Caco-2 (cell line): ENCODE data around the gene ATXN1. TPM values are rescaled to one million over a fixed set of nuclear protein-coding genes. Genes with fewer than 3 reads are reported as not detected.

ENCODE experiments used
- BruUV-seq: library from RNA; stranded (reverse); fragments of 400-500 nt; replicated peaks from 2 replicates; lab custom pipeline; 2021; lab: Mats Ljungman, UMichigan
- CTCF ChIA-PET: fragments of 300-600 bp; sonication (Branson Sonifier 250); formaldehyde crosslinking; loops from one replicate; lab custom pipeline; 2022; ENCODE audit warnings: antibody characterized with exemption; lab: Charles Lee
- POLR2A ChIA-PET: fragments of 300-600 bp; sonication (Branson Sonifier 250); formaldehyde crosslinking; loops from one replicate; lab custom pipeline; 2022; ENCODE audit warnings: antibody characterized with exemption; lab: Charles Lee
- DNase-seq, 2 experiments: peaks; one replicate each; pipeline versions ENCODE4 v3.0.0 to v3.0.0-alpha.2; 2020 to 2022
- H3K27me3 ChIP-seq: replicated peaks from 2 replicates; pipeline ENCODE4 v1.6.0; 2011; ENCODE audit warnings: low read length; ENCODE audit not compliant: control insufficient read depth, insufficient read depth
- H3K36me3 ChIP-seq: 2 replicates; pipeline ENCODE4 v1.5.1; 2011; ENCODE audit warnings: low read length; ENCODE audit not compliant: control insufficient read depth, insufficient read depth
- H3K4me1 ChIP-seq: fragments of 250-450 bp; sonication (Bioruptor Pico); 2 replicates; pipeline ENCODE4 v1.5.1; 2020; ENCODE audit warnings: mild to moderate bottlenecking
- H3K4me3 ChIP-seq: 2 replicates; pipeline ENCODE4 v1.5.1; 2011; ENCODE audit warnings: low read depth, mild to moderate bottlenecking, control low read depth, low read length
- H3K9me3 ChIP-seq: fragments of 250-450 bp; sonication (Bioruptor Pico); 2 replicates; pipeline ENCODE4 v1.5.1; 2020; ENCODE audit warnings: mild to moderate bottlenecking, moderate library complexity
- H3K27ac Mint-ChIP-seq: one replicate; pipeline ENCODE4 v1.8.0; 2022; ENCODE audit warnings: mixed read lengths; ENCODE audit not compliant: unreplicated experiment
- H3K27me3 Mint-ChIP-seq: one replicate; pipeline ENCODE4 v1.8.0; 2022; ENCODE audit warnings: mixed read lengths; ENCODE audit not compliant: insufficient read depth, unreplicated experiment
- H3K36me3 Mint-ChIP-seq: one replicate; pipeline ENCODE4 v1.8.0; 2022; ENCODE audit warnings: mild to moderate bottlenecking, mixed read lengths; ENCODE audit not compliant: insufficient read depth, unreplicated experiment
- H3K4me1 Mint-ChIP-seq: one replicate; pipeline ENCODE4 v1.8.0; 2022; ENCODE audit warnings: low read depth, mixed read lengths; ENCODE audit not compliant: unreplicated experiment
- H3K4me3 Mint-ChIP-seq: one replicate; pipeline ENCODE4 v1.8.0; 2022; ENCODE audit warnings: mild to moderate bottlenecking, moderate library complexity, mixed read lengths; ENCODE audit not compliant: unreplicated experiment
- H3K9me3 Mint-ChIP-seq: one replicate; pipeline ENCODE4 v1.8.0; 2022; ENCODE audit warnings: mixed read lengths; ENCODE audit not compliant: unreplicated experiment
- CTCF ChIP-seq, 2 experiments: fragments of 200-600 bp in 1 of 2; IDR thresholded peaks; 1 replicate in 1 of 2; 2 replicates in 1 of 2; pipeline versions ENCODE4 v1.5.1 to v1.8.0; 2011 to 2022; ENCODE audit warnings: antibody characterized with exemption in 1 of 2, control low read depth in 1 of 2, inconsistent platforms in 1 of 2, low read depth in 1 of 2, low read length in 1 of 2, mild to moderate bottlenecking in 1 of 2, moderate library complexity in 1 of 2; ENCODE audit not compliant: insufficient read depth in 1 of 2, severe bottlenecking in 1 of 2, unreplicated experiment in 1 of 2
- intact Hi-C: fragments of 100-400 bp; cut with micrococcal nuclease; formaldehyde crosslinking; loops from one replicate; pipeline ENCODE4 v1.10.0; 2022; ENCODE audit not compliant: unreplicated experiment
- total RNA-seq: library from RNA; stranded (reverse); gene quantifications from 2 replicates; pipeline ENCODE4 v1.2.3, GENCODE V29; 2022

ATXN1 gene
- total RNA-seq, 1 experiment from 2014 or later, result 14.2 TPM

- intact Hi-C loops, result no loop called here
- H3K36me3 Mint-ChIP-seq, result no peaks in the 10 kb centered on the region
- no peak for TF ChIP-seq CTCF (IDR thresholded peaks at IDR 0.05; ENCODE audit: insufficient read depth in 1 of 2, low read depth in 1 of 2, low read length in 1 of 2, severe bottlenecking in 1 of 2, unreplicated experiment in 1 of 2)
- ChIA-PET POLR2A (no interaction called here), CTCF (no interaction called here)
- no peak overlapping the region for H3K4me3 Mint-ChIP-seq
- DNase-seq, result no peak
- H3K36me3 ChIP-seq, result no peaks in the 10 kb centered on the region
- H3K27ac Mint-ChIP-seq, result no peak overlapping the region
- BruUV-seq, result no TSS peak
- no peak overlapping the region for H3K4me3 ChIP-seq
- no peaks in the 10 kb centered on the region for H3K4me1 ChIP-seq
- H3K9me3 ChIP-seq, result no peaks in the 10 kb centered on the region
- no peaks in the 10 kb centered on the region for H3K4me1 Mint-ChIP-seq
- H3K27me3 Mint-ChIP-seq, result peaks cover 3% of the 10 kb centered on the region
- H3K27me3 ChIP-seq, result no peaks in the 10 kb centered on the region
- H3K9me3 Mint-ChIP-seq, result no peaks in the 10 kb centered on the region
Measured at GRCh38 chr6:16778521-16778920, 17.3 kb upstream of the ATXN1 start.

GRCh38 chr6:16777794-16778193 lies 16.5 kb upstream of the ATXN1 start:
- CTCF ChIA-PET, result no interaction called here
- Mint-ChIP-seq H3K27me3 (peaks cover 3% of the 10 kb centered on the region), H3K27ac (no peak overlapping the region), H3K4me3 (no peak overlapping the region), H3K9me3 (no peaks in the 10 kb centered on the region), H3K4me1 (no peaks in the 10 kb centered on the region), H3K36me3 (no peaks in the 10 kb centered on the region)
- Histone ChIP-seq H3K36me3 (no peaks in the 10 kb centered on the region), H3K9me3 (no peaks in the 10 kb centered on the region), H3K27me3 (no peaks in the 10 kb centered on the region), H3K4me3 (no peak overlapping the region), H3K4me1 (no peaks in the 10 kb centered on the region)
- DNase-seq, result no peak
- BruUV-seq, result no TSS peak
- POLR2A ChIA-PET, result no interaction called here
- intact Hi-C loops, result no loop called here
- TF ChIP-seq CTCF (IDR thresholded peaks at IDR 0.05; ENCODE audit: insufficient read depth in 1 of 2, low read depth in 1 of 2, low read length in 1 of 2, severe bottlenecking in 1 of 2, unreplicated experiment in 1 of 2), result no peak

GRCh38 chr6:16776394-16777017 lies 15.2 kb upstream of the ATXN1 start:
- POLR2A ChIA-PET, result no interaction called here
- H3K4me3 Mint-ChIP-seq, result no peak overlapping the region
- H3K27me3 Mint-ChIP-seq, result peaks cover 3% of the 10 kb centered on the region
- Histone ChIP-seq H3K36me3 (no peaks in the 10 kb centered on the region), H3K4me1 (no peaks in the 10 kb centered on the region), H3K9me3 (no peaks in the 10 kb centered on the region), H3K27me3 (no peaks in the 10 kb centered on the region), H3K4me3 (no peak overlapping the region)
- no peaks in the 10 kb centered on the region for H3K9me3 Mint-ChIP-seq
- TF ChIP-seq CTCF (IDR thresholded peaks at IDR 0.05; ENCODE audit: insufficient read depth in 1 of 2, low read depth in 1 of 2, low read length in 1 of 2, severe bottlenecking in 1 of 2, unreplicated experiment in 1 of 2), result no peak
- no peaks in the 10 kb centered on the region for H3K4me1 Mint-ChIP-seq
- CTCF ChIA-PET, result no interaction called here
- no TSS peak for BruUV-seq
- no peaks in the 10 kb centered on the region for H3K36me3 Mint-ChIP-seq
- H3K27ac Mint-ChIP-seq, result no peak overlapping the region
- no peak for DNase-seq
- intact Hi-C loops, result no loop called here
